ENCODE results near the gene PPARG.
"Not testable (repeated sequence)": the region's sequence is repeated elsewhere in the genome, so short reads cannot be mapped to it uniquely, and the experiment has no call there.

PPARG gene

DNA sequence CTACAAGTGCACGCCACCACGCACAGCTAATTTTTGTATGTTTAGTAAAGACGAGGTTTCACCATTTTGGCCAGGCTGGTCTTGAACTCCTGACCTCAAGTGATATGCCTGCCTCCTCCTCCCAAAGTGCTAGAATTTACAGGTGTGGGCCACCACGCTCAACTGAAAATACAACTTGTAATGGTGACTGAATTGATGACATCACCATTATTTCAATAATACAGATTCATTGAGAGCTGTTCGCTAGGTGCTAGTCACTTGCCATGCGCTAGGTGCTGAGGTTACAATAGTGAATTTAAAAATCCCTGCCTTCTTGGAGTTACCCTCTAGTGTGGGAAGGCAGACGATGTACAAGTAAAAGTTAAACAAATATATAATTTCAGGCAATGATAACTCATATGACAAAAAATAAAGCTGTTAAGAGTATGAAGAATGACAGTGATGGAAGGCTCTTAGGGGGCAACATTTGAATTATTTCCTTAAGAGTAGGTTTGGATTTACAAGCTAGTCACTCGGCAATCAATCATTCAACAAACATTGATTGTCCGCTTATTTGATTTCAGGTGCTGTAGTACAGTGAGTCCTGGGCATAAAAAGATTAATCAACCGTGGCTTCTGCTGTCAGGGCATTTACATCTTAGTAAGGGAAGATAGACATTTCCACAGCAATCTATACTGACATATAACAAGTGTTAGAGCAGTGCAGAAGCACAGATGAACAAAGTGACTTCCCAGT lies 9.1 kb upstream of the PPARG start:
- no peak for DNase-seq (ENCODE audit: low read depth in 2 of 2)

DNA sequence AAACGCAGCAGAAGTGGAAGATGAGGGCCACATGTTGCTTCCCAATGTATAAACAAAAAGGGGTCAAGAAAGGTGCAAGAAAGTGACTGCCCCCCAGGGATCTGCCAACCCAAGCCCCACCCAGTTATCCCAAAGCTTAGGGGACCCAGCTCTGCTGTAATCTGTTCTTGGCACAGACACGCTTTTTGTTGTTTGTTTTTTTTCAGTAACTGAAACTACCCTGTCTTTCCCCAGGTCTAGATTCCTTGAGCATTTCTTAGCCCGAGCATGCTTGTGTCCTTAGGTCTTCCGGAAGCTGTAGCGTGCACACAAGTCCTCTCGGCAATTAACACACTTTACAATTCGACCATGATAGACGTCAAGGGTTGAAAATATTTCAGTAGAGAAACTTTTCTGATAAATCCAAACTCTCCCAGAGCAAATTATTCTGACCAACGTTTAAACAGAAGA lies 8.5 kb upstream of the PPARG start:
- no peak for DNase-seq (ENCODE audit: low read depth in 2 of 2)

- no peak for DNase-seq (ENCODE audit: low read depth in 2 of 2)
Observed at GRCh38 chr3:12284591-12284990, 4.3 kb upstream of the PPARG start.

DNA sequence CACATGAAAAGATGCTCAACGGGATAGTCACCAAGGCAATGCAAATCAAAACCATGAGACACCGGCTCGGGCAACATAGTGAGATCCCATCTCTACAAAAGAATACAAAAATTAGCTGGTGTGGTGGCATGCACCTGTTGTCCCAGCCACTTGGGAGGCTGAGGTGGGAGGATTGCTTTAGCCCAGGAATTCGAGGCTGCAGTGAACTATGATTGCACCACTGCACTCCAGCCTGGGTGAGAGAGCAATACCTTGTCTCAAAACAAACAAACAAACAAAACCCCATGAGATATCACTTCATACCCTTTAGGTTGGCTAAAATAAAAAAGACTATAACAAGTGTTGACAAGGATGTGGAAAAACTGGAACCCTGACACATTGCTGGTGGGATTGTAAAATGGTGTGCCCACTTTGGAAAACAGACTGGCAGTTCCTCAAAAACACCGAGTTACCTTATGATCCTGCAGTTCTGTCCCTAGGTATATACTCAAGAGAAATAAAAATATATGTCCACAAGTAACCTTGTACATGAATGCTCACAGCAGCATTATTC lies 3.8 kb upstream of the PPARG start:
- no peak for DNase-seq (ENCODE audit: low read depth in 2 of 2)

DNA sequence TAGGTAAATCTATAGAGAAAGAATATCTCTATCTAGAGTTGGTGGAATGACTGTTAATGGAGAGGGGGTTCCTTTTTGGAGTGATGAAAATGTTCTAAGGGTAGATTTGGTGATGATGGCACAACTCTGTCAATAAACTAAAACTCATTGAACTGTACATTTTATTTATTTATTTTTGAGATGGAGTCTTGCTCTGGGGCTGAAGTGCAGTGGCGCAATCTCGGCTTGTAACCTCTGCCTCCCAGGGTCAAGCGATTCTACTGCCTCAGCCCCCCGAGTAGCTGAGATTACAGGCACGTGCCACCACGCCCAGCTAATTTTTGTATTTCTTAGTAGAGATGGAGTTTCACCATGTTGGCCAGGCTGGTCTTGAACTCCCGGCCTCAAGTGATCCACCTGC lies 3.1 kb upstream of the PPARG start:
- not testable (repeated sequence) for DNase-seq (ENCODE audit: low read depth in 2 of 2)

DNA sequence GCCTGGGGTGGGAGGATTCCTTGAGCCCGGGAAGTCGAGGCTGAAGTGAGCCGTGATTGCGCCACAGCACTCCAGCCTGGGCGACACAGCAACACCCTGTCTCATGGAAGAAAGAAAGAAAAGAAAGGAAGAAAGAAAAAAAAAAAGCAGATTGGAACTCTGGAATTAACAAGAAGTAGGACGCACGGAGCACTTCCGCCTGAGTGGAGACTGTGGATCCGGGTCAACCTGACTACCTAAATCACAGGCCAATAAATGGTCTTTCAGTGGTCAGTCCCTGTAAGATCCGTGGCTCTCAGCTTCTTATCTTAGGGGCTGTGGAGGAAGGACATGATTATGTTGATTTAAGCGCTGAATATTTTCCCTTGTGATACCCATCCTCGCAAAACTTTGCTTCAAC lies 2.4 kb upstream of the PPARG start:
- DNase-seq (ENCODE audit: low read depth in 2 of 2) = no peak

DNA sequence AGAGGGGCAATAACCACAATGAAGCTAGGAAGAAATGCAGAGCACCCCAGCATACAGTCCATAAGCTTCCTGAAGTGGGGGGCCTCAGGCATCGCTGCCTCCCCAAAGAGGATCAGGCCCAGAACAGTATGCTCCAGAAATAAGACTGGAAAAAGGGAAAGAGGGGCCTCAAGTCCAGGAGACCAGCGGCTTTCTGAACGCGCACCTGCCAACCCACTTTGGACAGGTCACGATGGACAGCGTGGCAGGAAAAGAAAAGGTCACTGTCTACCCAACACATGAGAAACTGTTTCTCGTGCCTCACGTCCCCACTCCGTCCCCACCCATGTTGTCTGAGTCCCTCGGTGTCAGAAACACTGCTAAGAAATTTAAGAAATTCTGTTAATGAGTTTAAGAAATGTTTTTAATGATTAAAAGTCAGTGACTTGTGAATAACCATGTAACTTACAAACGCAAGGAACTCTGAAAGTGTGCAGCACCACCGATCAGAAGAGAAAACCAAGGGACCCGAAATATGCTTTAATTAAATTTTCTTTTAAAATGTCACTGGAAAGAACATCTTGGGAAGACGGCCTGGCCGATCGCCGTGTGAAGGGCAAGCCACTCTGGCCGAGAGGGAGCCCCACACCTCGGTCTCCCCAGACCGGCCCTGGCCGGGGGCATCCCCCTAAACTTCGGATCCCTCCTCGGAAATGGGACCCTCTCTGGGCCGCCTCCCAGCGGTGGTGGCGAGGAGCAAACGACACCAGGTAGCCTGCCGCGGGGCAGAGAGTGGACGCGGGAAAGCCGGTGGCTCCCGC lies 1.7 kb upstream of the PPARG start:
- DNase-seq (ENCODE audit: low read depth in 2 of 2) = no peak

- no peak for DNase-seq (ENCODE audit: low read depth in 2 of 2)
Observed at GRCh38 chr3:12287727-12288181, 1.1 kb upstream of the PPARG start.

DNA sequence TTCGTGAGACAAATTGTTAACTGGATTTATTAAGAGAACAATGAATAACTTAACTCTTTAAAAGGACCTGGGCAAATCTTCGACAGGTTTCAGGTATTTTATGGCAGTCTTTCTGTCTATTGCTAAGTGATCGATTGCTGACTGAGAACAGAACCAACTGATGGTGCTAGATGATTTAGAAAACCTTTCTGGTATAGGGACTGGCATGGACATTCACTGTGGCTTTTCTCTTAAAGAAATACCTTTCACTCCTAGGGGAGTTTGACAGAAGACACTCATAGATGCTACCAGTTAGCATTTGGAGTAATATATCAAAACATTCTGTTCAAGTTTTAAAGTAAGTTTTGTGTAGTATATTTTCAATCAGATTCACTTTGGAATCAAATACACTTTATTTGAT lies 654 bp downstream of the PPARG start:
- no peak for DNase-seq (ENCODE audit: low read depth in 2 of 2)

DNA sequence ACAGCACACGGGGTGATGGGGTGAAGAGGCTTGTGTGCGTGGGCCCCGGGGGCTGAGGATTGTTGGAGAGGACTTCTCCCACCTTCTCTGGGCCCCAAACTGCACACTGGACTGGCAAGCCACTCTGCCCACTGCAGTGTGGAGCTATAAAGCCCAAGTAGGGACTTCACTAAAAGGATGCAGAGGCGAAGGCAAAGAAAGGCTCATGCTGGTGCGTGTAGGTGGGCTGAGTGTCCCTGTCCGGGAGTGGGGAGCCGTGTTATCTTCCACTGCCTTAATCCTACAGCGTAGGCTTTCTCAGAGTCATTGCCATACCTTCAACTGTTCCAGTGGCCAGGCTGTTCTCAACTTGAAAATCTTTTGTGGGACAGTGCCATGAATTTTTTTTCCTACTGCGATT lies 3.9 kb downstream of the PPARG start:
- no peak for DNase-seq (ENCODE audit: low read depth in 2 of 2)

GRCh38 chr3:12294885-12295580 lies 6.2 kb downstream of the PPARG start:
- no peak for DNase-seq (ENCODE audit: low read depth in 2 of 2)

GRCh38 chr3:12296511-12296910 lies 7.6 kb downstream of the PPARG start:
- no peak for DNase-seq (ENCODE audit: low read depth in 2 of 2)

DNA sequence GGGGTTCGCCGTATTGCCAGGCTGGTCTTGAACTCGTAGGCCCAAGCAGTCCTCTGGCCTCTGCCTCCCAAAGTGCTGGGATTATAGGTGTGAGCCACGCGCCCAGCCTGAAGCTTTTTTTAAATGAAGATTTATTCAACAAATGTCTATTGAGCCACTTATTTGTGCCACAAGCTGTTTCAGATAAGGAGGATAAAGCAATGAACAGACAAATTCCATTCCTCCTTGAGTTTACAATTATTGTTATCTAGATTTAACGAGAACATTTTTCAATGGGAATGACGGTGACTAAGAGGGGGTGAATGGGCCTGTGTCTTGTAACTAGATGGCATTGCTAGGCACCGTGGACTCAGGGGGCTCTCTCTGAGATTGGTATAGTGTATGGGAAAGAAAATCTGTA lies 10.2 kb downstream of the PPARG start:
- no peak for DNase-seq (ENCODE audit: low read depth in 2 of 2)

DNA sequence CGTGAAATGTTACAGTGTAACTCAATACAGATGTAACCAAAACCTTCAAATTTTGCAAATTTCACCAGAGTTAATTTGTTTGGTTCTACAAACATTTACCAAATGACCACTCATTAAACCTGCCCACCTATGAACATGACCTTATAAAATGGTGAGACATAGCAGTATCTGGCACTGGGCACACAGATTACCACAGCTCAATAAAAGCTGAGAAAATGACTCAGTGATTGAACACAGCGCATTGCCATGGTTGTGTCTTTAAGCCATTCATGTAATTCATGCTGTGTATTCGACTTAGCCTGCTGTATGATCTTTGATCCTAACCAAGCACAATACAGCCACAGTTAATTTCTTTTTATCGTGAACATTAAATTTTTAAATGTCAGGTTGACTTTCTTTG lies 11.3 kb downstream of the PPARG start:
- no peak for DNase-seq (ENCODE audit: low read depth in 2 of 2)

- no peak for DNase-seq (ENCODE audit: low read depth in 2 of 2)
Observed at GRCh38 chr3:12301031-12301430, 12.2 kb downstream of the PPARG start.

GRCh38 chr3:12301513-12301912 lies 12.6 kb downstream of the PPARG start:
- DNase-seq (ENCODE audit: low read depth in 2 of 2) = no peak

DNA sequence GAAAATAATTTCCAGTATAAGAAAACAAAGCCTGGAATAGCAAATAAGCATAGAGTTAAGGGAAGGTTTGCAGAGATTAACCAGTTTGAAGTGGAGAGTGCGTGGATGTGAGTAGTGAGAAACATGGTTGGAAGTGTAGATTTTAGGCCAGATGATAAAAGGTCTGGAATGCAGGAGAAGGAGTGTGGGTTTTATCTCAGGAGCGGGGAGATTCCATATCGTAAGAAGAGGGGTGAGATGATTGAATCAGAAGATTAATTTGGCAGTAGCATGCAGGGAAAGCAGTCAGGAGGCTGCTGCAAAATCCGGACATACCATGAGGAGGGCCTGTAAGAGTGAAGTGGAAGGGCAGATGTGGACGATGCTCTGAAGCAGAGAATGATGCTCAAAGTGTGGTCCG lies 13.7 kb downstream of the PPARG start:
- DNase-seq (ENCODE audit: low read depth in 2 of 2) = no peak

DNA sequence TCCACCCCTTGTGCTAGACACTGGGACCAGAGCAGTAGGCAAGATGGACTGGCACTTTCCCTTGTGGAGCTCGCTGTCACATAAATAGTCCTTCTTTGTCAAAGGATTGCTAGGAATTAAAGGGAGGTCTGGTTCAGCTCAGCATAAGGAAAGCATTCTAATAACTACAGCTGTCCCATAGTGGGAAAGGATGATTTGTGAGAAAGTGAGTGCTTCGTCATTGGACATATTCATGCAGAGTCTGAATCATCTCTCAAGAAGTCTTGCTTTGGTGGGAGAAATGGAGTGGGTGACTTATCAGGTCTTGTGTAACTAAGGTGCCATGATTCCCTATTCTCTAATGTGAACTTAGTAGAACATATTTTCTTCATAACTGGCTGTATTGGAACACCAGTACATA lies 14.7 kb downstream of the PPARG start:
- DNase-seq (ENCODE audit: low read depth in 2 of 2) = no peak

- no peak for DNase-seq (ENCODE audit: low read depth in 2 of 2)
Observed at GRCh38 chr3:12303993-12304392, 15.1 kb downstream of the PPARG start.

- no peak for DNase-seq (ENCODE audit: low read depth in 2 of 2)
Observed at GRCh38 chr3:12307136-12307535, 18.3 kb downstream of the PPARG start.

DNA sequence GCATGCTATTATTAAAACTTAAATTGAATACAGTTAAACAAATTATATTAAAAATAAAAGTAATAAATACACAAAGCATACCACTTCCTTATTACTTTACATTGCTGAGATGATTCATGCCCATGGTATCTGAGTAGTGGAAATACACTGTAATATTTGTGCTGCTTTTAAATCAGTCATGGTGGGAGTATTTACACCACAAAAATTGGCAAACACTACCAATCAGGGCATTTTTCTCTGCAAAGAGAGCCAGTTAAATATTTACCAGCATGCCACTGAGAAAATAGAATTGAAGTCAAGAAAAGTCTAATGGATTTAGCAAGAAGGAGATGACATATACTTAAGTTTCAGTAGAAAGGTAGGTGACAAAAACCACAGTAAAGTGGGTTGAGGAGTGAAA lies 19.6 kb downstream of the PPARG start:
- DNase-seq (ENCODE audit: low read depth in 2 of 2) = no peak

DNA sequence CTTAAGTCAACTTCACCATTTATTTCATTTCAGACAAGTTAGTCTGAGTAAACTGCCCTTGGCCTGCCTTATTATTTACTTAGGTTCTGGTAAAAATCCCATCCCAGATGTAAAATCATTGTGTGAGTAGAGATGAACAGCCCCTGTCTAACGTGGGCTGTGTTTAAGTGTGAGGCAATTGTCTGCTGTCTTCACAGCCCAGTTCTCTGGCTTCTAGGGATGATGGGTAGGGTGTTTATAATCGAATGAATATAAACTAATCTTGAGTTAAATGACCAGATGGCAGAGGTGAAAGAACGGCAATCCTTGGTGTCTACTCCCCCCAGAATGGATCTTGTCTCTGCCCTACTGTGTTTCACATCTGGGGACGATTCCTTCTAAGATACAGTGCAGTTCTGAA lies 20.8 kb downstream of the PPARG start:
- no peak for DNase-seq (ENCODE audit: low read depth in 2 of 2)

Measured in stimulated activated CD4-positive, alpha-beta T cell treated with anti-CD3 and anti-CD28 coated beads, Interleukin-4, amount 100 ng/mL, for 48 hours (primary cell).